ENCODE results near the gene NR5A1. TPM values are rescaled to one million over a fixed set of nuclear protein-coding genes. Genes with fewer than 3 reads are reported as not detected.

NR5A1 gene
- polyA plus RNA-seq, 2 of the 4 experiments (the other 2 are of a cell fraction): not detected

DNA sequence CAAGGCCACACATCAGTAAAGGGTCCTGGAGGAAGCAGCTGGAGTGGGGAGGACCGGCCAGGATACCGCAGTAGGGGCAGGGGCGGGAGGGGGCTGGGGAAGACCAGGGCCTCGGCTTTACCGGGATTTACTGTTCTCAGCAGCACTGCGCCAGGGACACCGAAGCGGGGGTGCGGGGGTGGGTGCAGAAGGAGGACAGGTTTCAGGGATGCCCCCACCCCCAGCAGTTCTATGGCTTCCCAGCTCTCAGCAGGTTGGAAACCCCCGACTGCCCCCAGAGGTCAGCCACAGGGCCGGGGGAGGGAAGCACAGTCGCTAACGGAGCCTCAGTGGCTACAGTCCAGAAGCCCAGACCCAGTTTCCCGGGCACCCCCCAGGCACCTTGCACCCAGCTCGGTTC lies 21.3 kb downstream of the NR5A1 start:
- Histone ChIP-seq H3K27ac (no peak overlapping the region), H3K9me3 (no peaks in the 10 kb centered on the region), H3K4me1 (no peaks in the 10 kb centered on the region), H3K4me3 (no peak overlapping the region), H3K4me2 (no peak overlapping the region)
- 100% methylated on average over 2 of the region's 15 CpGs for WGBS (ENCODE audit: missing lambda C conversion rate)
- ATAC-seq (no peak), FAIRE-seq (no peak), DNase-seq (ENCODE audit: low read depth in 1 of 2, low spot score in 1 of 2) (no peak)
- ChIA-PET POLR2A (no interaction called here), CTCF (interaction anchor here (1.2 to 2.0 kb wide), 3 partner anchors 11 to 71 kb away, joined by 3 to 6 read pairs (median 4); no protein-coding TSS in a partner anchor)
- no peak for TF ChIP-seq JUNB (IDR thresholded peaks at IDR 0.05)
- no peak for TF ChIP-seq HEYL (CRISPR knock-in tag; IDR thresholded peaks at IDR 0.05)
- no peak for TF ChIP-seq HOXB13 (CRISPR knock-in tag; IDR thresholded peaks at IDR 0.05; ENCODE audit: low read depth)
- TF ChIP-seq POLR2AphosphoS2 (conservative IDR thresholded peaks at IDR 0.05; ENCODE audit: low read length): no peak
- no peak for TF ChIP-seq FOXS1 (CRISPR knock-in tag; IDR thresholded peaks at IDR 0.05)
- no peak for TF ChIP-seq ZC3H11A (IDR thresholded peaks at IDR 0.05)
- TF ChIP-seq ZSCAN20 (CRISPR knock-in tag; IDR thresholded peaks at IDR 0.05): no peak
- TF ChIP-seq MAZ (IDR thresholded peaks at IDR 0.05; ENCODE audit: borderline replicate concordance, low read depth, low read length): no peak
- TF ChIP-seq CHD2 (IDR thresholded peaks at IDR 0.05; ENCODE audit: low read length, partially characterized antibody): no peak
- TF ChIP-seq, protein P1, sequence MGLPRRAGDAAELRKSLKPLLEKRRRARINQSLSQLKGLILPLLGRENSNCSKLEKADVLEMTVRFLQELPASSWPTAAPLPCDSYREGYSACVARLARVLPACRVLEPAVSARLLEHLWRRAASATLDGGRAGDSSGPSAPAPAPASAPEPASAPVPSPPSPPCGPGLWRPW (IDR thresholded peaks at IDR 0.05): no peak
- no peak for TF ChIP-seq MAFK (IDR thresholded peaks at IDR 0.05; ENCODE audit: partially characterized antibody)
- TF ChIP-seq SREBF2 (IDR thresholded peaks at IDR 0.05): no peak
- TF ChIP-seq FOSL2 (IDR thresholded peaks at IDR 0.05): no peak
- TF ChIP-seq FOSL2 (CRISPR knock-in tag; IDR thresholded peaks at IDR 0.05): no peak

DNA sequence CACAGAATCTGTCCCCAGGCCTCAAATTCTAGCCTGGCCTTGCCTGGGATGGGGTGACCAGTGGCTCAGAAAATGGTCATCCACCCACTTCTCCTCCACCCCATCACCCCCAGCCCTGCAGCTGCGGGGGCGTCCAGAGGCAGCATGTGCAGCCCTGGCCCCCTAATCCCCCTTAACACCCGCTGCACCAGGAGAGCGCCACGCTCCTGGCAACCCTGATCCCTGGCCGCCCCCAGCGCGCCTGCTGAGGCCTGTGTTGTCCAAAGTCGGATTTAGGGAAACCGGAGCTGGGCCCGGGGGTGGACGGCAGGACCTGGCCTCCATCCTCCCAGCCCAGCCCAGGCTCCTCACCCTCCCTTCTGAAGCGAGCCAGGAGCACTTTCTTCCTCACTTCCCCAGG lies 22.0 kb downstream of the NR5A1 start:
- 82% methylated on average over 6 of the region's 13 CpGs for WGBS (ENCODE audit: missing lambda C conversion rate)
- TF ChIP-seq HMGXB4 (CRISPR knock-in tag; IDR thresholded peaks at IDR 0.05; ENCODE audit: borderline replicate concordance) (no peak), PBX3 (IDR thresholded peaks at IDR 0.05) (no peak), GATA3 (IDR thresholded peaks at IDR 0.05; ENCODE audit: borderline replicate concordance) (no peak), FOSL2 (IDR thresholded peaks at IDR 0.05) (no peak), FOSL2 (CRISPR knock-in tag; IDR thresholded peaks at IDR 0.05) (no peak), CBX8 (IDR thresholded peaks at IDR 0.05) (no peak), POLR2AphosphoS2 (conservative IDR thresholded peaks at IDR 0.05; ENCODE audit: low read length) (no peak), HDAC2 (IDR thresholded peaks at IDR 0.05) (no peak), HOXB5 (CRISPR knock-in tag; IDR thresholded peaks at IDR 0.05) (no peak)

DNA sequence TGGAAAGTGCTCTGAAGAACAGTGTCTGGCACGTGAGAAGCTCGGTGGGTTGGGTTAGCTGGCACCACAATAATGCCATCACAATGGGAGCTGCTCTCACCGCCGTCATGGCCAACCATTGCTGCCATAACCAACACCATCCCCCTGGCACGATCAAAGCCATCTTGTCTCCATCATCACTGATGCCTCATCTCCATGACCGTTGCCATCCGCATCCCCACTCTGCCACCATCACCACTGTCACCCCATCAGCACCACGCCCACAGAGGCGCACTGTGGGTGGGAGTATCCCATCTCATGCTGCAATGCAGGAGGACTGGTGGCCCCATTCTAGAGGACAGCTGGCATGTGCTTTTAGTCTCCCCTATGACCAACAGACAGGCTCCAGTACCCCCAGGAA lies 23.7 kb downstream of the NR5A1 start:
- ChIA-PET POLR2A (no interaction called here), CTCF (interaction anchor here (0.6 to 1.4 kb wide), 5 partner anchors 9 to 822 kb away, joined by 3 to 5 read pairs (median 4); no protein-coding TSS in a partner anchor)
- ATAC-seq (no peak), FAIRE-seq (no peak), DNase-seq (ENCODE audit: low read depth in 1 of 2, low spot score in 1 of 2) (no peak)
- 82% methylated on average over 9 of the region's 9 CpGs for WGBS (ENCODE audit: missing lambda C conversion rate)
- H3K27ac ChIP-seq: no peak overlapping the region
- no peak overlapping the region for H3K4me2 ChIP-seq
- no peak overlapping the region for H3K4me3 ChIP-seq
- H3K4me1 ChIP-seq: no peaks in the 10 kb centered on the region
- H3K9me3 ChIP-seq: no peaks in the 10 kb centered on the region
- TF ChIP-seq HOXB13 (CRISPR knock-in tag; IDR thresholded peaks at IDR 0.05; ENCODE audit: low read depth) (no peak), FOSB (CRISPR knock-in tag; IDR thresholded peaks at IDR 0.05) (no peak), MAFK (IDR thresholded peaks at IDR 0.05; ENCODE audit: partially characterized antibody) (no peak), HOXA7 (CRISPR knock-in tag; IDR thresholded peaks at IDR 0.05) (no peak), SREBF2 (IDR thresholded peaks at IDR 0.05) (no peak), FOXS1 (CRISPR knock-in tag; IDR thresholded peaks at IDR 0.05) (no peak), RCOR1 (IDR thresholded peaks at IDR 0.05; ENCODE audit: low read depth, low read length) (no peak), ZFP36 (IDR thresholded peaks at IDR 0.05; ENCODE audit: borderline replicate concordance, partially characterized antibody) (no peak), CTCF (IDR thresholded peaks at IDR 0.05) (no peak), NFE2L2 (conservative IDR thresholded peaks at IDR 0.05; ENCODE audit: low read length) (no peak), RARB (CRISPR knock-in tag; IDR thresholded peaks at IDR 0.05) (no peak), TP53 (CRISPR knock-in tag; IDR thresholded peaks at IDR 0.05) (no peak)

More for the DNA sequence above, 22.0 kb downstream of the NR5A1 start:
- H3K27ac ChIP-seq: no peak overlapping the region
- no peak for DNase-seq (ENCODE audit: low read depth in 1 of 2, low spot score in 1 of 2)
- H3K4me2 ChIP-seq: no peak overlapping the region
- ChIA-PET CTCF (interaction anchor here (0.6 to 2.0 kb wide), 3 partner anchors 10 to 54 kb away, joined by 3 to 6 read pairs (median 4); no protein-coding TSS in a partner anchor), POLR2A (no interaction called here)
- FAIRE-seq: no peak
- H3K9me3 ChIP-seq: no peaks in the 10 kb centered on the region
- no peaks in the 10 kb centered on the region for H3K4me1 ChIP-seq
- H3K4me3 ChIP-seq: no peak overlapping the region
- ATAC-seq: no peak

All from A549 (cell line).